C4-2B (cell line): Measurements from ENCODE around the gene DUSP16.
"Not testable (repeated sequence)": the region's sequence is repeated elsewhere in the genome, so short reads cannot be mapped to it uniquely, and the experiment has no call there.

ENCODE experiments used
- CTCF ChIP-seq: fragments of 450-650 bp; conservative IDR thresholded peaks from 2 replicates; pipeline ENCODE4 v1.5.1; 2017; ENCODE audit warnings: mild to moderate bottlenecking
- ZFX ChIP-seq: fragments of 450-650 bp; IDR thresholded peaks from 2 replicates; pipeline ENCODE4 v1.6.1; 2017

GRCh38 chr12:12565971-12566370 is 3.3 kb upstream of the DUSP16 start:
- not testable (repeated sequence) for TF ChIP-seq CTCF, ZFX
